Measurements from ENCODE around the gene ACP2.
"Not testable (repeated sequence)": the region's sequence is repeated elsewhere in the genome, so short reads cannot be mapped to it uniquely, and the experiment has no call there.

ACP2 gene

GRCh38 chr11:47212938-47213337 lies 35.7 kb downstream of the ACP2 start:
- no peak overlapping the region for H3K4me2 ChIP-seq
- H3K27me3 ChIP-seq, result no peaks in the 10 kb centered on the region
- no peak overlapping the region for H3K9ac ChIP-seq
- H3K4me1 ChIP-seq, result peaks cover 26% of the 10 kb centered on the region
- H3K9me3 ChIP-seq, result no peaks in the 10 kb centered on the region
- no peak overlapping the region for H3K4me3 ChIP-seq
- no peak overlapping the region for H3K27ac ChIP-seq
- 0 out of 2 replicates have a peak, but pooled peaks cover 6% of the 10 kb centered on the region for H3K36me3 ChIP-seq
- H4K20me1 ChIP-seq, result no peaks in the 10 kb centered on the region
- no peak for TF ChIP-seq Cebpa-rat (IDR thresholded peaks at IDR 0.05)

GRCh38 chr11:47208628-47209027 lies 40.0 kb downstream of the ACP2 start:
- Histone ChIP-seq H3K4me2 (no peak overlapping the region), H3K9ac (no peak overlapping the region), H3K9me3 (no peaks in the 10 kb centered on the region), H3K36me3 (no peaks in the 10 kb centered on the region), H3K4me3 (no peak overlapping the region), H3K27ac (no peak overlapping the region), H4K20me1 (no peaks in the 10 kb centered on the region), H3K4me1 (peaks cover 3% of the 10 kb centered on the region), H3K27me3 (no peaks in the 10 kb centered on the region)
- TF ChIP-seq Cebpa-rat (IDR thresholded peaks at IDR 0.05), result no peak

DNA sequence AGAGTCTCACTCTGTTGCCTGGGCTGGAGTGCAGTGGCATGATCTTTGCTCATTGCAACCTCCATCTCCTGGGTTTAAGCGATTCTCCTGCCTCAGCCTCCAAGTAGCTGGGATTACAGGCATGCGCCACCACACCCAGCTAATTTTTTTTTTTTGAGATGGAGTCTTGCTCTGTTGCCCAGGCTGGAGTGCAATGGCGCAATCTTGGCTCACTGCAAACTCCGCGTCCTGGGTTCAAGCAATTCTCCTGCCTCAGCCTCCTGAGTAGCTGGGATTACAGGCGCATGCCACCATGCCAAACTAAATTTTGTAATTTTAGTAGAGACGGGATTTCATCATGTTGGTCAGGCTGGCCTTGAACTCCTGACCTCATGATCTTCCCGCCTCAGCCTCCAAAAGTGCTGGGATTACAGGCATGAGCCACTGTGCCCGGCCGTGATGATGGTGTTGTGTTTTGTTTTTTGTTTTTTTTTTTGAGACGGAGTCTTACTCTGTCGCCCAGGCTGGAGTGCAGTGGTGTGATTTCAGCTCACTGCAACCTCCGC lies 40.5 kb downstream of the ACP2 start:
- not testable (repeated sequence) for H3K4me3 ChIP-seq, H3K27me3 ChIP-seq, H3K4me1 ChIP-seq, H3K9me3 ChIP-seq, H3K9ac ChIP-seq, H3K27ac ChIP-seq, H3K4me2 ChIP-seq, H3K36me3 ChIP-seq, H4K20me1 ChIP-seq

DNA sequence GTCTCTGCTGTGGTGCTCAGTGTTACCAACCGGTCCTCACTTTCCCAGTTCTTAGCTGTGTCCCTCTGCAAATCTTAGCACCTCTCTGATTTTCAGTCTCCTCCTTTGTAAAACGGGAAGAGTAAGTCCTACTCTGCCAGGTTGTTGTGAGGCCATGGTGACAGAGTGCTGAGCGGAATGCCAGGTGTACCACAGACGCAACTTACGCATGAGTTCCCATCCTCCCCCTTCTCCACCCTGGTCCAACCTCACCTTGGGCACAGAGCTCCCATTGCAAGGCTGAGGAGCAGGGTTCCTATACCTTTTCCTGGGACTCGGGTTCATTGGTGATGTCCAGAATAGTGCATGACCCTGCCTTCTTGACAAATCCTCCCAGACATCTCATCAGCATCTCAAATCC lies 41.2 kb downstream of the ACP2 start:
- Histone ChIP-seq H3K4me1 (no peaks in the 10 kb centered on the region), H3K4me3 (no peak overlapping the region), H3K9ac (no peak overlapping the region)

DNA sequence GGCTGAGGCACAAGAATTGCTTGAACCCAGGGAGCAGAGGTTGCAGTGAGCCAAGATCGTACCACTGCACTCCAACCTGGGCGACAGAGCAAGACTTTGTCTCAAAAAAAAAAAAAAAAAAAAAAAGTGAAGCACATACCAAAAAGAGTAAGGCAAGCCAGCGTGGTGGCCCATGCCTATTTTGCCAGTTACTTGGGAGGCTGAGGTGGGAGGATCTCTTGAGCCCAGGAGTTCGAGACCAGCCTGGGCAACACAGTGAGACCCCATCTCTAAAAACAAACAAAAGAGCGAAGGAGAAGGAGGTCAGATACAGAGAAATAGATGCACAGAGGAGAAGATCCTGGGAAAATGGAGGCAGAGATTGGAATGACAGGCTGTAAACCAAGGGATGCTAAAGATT lies 42.0 kb downstream of the ACP2 start:
- not testable (repeated sequence) for H3K27me3 ChIP-seq, H4K20me1 ChIP-seq, H3K9me3 ChIP-seq

More for the DNA sequence above, 41.2 kb downstream of the ACP2 start:
- H3K27me3 ChIP-seq, result no peaks in the 10 kb centered on the region
- no peak overlapping the region for H3K27ac ChIP-seq
- H3K36me3 ChIP-seq, result no peaks in the 10 kb centered on the region
- TF ChIP-seq Cebpa-rat (IDR thresholded peaks at IDR 0.05), result no peak
- no peak overlapping the region for H3K4me2 ChIP-seq
- H3K9me3 ChIP-seq, result no peaks in the 10 kb centered on the region
- no peaks in the 10 kb centered on the region for H4K20me1 ChIP-seq

GRCh38 chr11:47204637-47204989 lies 44.0 kb downstream of the ACP2 start:
- Histone ChIP-seq H3K4me2 (no peak overlapping the region), H3K36me3 (no peaks in the 10 kb centered on the region), H3K4me1 (no peaks in the 10 kb centered on the region), H3K27me3 (no peaks in the 10 kb centered on the region), H3K9ac (no peak overlapping the region), H3K9me3 (no peaks in the 10 kb centered on the region), H3K4me3 (no peak overlapping the region), H3K27ac (no peak overlapping the region), H4K20me1 (no peaks in the 10 kb centered on the region)
- TF ChIP-seq Cebpa-rat (IDR thresholded peaks at IDR 0.05), result no peak

More for the DNA sequence above, 42.0 kb downstream of the ACP2 start:
- H3K9ac ChIP-seq, H3K4me2 ChIP-seq, H3K4me3 ChIP-seq, H3K36me3 ChIP-seq, H3K27ac ChIP-seq, H3K4me1 ChIP-seq: not testable (repeated sequence)

DNA sequence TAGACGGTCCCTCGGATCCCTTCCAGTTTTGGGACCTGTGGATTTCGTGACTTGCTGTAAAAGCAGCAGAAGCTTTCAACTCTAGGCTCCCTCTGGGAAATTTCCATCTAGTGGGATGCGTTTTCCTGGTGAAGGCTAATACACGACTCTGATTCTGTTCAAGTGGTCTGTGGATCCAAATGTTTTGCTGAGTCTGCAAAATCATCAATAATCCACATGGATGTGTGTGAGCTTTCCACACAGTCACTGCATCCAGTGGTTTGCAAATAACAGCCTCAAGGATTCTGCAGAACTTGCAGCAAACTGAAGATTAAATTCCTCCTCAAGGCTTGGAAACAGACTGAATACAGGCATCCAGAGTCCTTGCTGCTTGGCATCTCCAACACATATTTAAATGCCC lies 46.0 kb downstream of the ACP2 start:
- Histone ChIP-seq H3K36me3 (no peaks in the 10 kb centered on the region), H3K4me1 (no peaks in the 10 kb centered on the region)
- no peak for TF ChIP-seq Cebpa-rat (IDR thresholded peaks at IDR 0.05)

DNA sequence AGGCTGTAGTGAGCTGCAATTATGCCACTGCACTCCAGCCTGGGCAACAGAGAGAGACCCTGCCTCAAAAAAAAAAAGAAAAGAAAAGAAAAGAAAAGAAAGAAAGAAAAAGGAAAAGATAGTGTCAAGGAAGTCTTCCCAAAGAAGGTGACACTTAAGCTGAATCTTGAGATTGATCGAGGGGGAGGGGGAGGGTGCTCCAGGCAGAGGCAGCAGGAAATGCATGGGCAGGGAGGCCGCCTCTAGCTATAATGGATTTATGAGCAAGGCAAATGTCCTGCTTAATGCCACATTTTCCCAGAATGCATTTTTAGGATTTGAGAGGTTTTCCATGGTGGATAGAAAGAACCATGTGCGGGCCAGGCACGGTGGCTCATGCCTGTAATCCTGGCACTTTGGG lies 47.6 kb downstream of the ACP2 start:
- no peaks in the 10 kb centered on the region for H3K27me3 ChIP-seq
- no peaks in the 10 kb centered on the region for H3K36me3 ChIP-seq
- no peak overlapping the region for H3K4me2 ChIP-seq
- H3K27ac ChIP-seq, result no peak overlapping the region
- TF ChIP-seq Cebpa-rat (IDR thresholded peaks at IDR 0.05), result no peak
- H3K4me1 ChIP-seq, result no peaks in the 10 kb centered on the region
- no peaks in the 10 kb centered on the region for H4K20me1 ChIP-seq
- no peak overlapping the region for H3K9ac ChIP-seq
- no peaks in the 10 kb centered on the region for H3K9me3 ChIP-seq
- H3K4me3 ChIP-seq, result no peak overlapping the region

More for the DNA sequence above, 46.0 kb downstream of the ACP2 start:
- Histone ChIP-seq H3K27ac (no peak overlapping the region), H3K9me3 (no peaks in the 10 kb centered on the region), H3K9ac (no peak overlapping the region), H3K4me2 (no peak overlapping the region), H3K4me3 (no peak overlapping the region), H3K27me3 (no peaks in the 10 kb centered on the region), H4K20me1 (no peaks in the 10 kb centered on the region)

DNA sequence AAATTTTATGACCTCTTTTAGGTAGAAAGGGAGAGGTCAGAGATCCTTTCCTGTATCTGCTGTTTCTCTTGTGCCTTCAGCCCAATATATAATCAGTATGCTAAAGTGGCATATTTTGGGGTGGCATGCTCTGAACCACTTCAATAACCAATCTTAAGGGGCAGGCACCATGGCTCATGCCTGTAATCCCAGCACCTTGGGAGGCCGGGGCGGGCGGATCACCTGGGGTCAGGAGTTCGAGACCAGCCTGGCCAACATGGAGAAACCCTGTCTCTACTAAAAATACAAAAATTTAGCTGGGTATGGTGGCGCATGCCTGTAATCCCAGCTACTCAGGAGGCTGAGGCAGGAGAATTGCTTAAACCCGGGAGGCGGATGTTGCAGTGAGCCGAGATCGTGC lies 50.5 kb downstream of the ACP2 start:
- not testable (repeated sequence) for H3K9me3 ChIP-seq, H3K4me3 ChIP-seq, H3K27me3 ChIP-seq, H4K20me1 ChIP-seq, H3K36me3 ChIP-seq, H3K4me2 ChIP-seq, H3K27ac ChIP-seq, H3K9ac ChIP-seq, H3K4me1 ChIP-seq

- Histone ChIP-seq H3K27me3 (no peaks in the 10 kb centered on the region), H3K4me3 (no peak overlapping the region), H3K9ac (no peak overlapping the region), H3K4me2 (no peak overlapping the region), H4K20me1 (no peaks in the 10 kb centered on the region), H3K9me3 (no peaks in the 10 kb centered on the region), H3K36me3 (no peaks in the 10 kb centered on the region), H3K27ac (no peak overlapping the region), H3K4me1 (peaks cover 21% of the 10 kb centered on the region)
- TF ChIP-seq Cebpa-rat (IDR thresholded peaks at IDR 0.05), result no peak
These were observed 56.5 kb downstream of the ACP2 start for GRCh38 chr11:47192111-47192510.

DNA sequence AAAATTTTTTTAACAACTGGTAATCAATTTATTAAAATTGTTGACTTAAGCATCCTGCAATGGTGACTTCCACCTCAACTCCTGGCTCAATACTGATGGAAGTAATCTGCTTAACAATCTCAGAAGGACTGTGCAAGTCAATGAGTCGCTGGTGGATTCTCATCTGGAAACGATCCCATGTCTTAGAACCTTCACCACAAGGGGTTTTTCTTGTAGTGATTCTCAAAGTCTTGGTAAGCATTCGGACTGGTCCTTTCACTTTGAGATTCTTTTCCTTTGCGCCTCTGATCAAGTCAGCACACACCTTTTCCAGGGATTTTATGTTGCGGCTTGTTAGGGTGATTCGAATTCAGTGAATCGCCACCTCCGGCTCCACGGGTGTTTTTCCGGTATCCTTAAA lies 57.5 kb downstream of the ACP2 start:
- not testable (repeated sequence) for H3K27ac ChIP-seq, H3K4me3 ChIP-seq, H3K9me3 ChIP-seq, H3K9ac ChIP-seq, H3K36me3 ChIP-seq, H3K4me2 ChIP-seq, H4K20me1 ChIP-seq, H3K27me3 ChIP-seq
- peaks cover 28% of the 10 kb centered on the region for H3K4me1 ChIP-seq
